ENCODE measurements around the gene AGA.

GRCh38 chr4:177400030-177400429, 42.2 kb downstream of the AGA start:
- TF ChIP-seq CTCF (IDR thresholded peaks at IDR 0.05) (no peak), POLR2AphosphoS5 (IDR thresholded peaks at IDR 0.05) (no peak), POLR2A (IDR thresholded peaks at IDR 0.05) (no peak)

Data from prostate gland (tissue), 2 donors.